Glomerular visceral epithelial cell (primary cell): Measurements from ENCODE around the gene TAF10.

Experiments used
- DNase-seq: peaks from one replicate; pipeline ENCODE4 v3.0.0-alpha.2; 2016; ENCODE audit errors: extremely low spot score

TAF10 gene

DNA sequence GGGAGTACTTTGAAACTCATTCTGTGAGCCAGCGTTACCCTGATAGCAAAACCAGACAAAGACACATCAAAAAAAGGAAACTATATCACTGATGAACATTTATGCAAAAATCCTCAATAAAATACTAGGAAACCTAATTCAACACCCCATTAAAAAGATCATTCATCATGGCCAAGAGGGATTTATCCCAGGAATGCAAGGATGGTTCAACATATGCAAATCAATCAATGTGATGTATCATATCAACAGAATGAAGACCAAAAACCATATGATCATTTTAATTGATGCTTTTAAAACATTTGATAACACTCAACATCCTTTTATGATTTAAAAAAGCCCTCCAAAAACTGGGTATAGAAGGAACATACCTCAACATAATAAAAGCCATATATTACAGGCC lies 28.4 kb downstream of the TAF10 start:
- no peak for DNase-seq

DNA sequence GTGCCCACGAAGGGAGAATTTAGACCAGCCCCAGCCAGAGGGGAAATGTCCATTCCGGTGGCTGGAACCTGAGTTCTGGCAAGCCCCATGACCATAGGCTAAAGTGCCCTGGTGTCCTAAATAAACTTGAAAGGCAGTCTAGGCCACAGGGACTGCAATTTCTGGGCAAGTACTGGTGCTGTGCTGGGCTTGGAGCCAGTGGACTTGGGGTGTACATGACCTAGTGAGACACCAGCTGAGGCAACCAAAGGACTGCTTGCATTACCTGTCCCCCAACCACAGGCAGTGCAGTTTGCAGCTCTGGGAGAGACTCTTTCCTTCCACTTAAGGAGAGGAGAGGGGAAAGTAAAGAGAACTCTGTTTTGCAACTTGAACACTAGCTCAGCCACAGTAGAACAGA lies 32.3 kb downstream of the TAF10 start:
- DNase-seq = no peak

- DNase-seq = no peak
These were observed 33.9 kb downstream of the TAF10 start for GRCh38 chr11:6578134-6578533.

DNA sequence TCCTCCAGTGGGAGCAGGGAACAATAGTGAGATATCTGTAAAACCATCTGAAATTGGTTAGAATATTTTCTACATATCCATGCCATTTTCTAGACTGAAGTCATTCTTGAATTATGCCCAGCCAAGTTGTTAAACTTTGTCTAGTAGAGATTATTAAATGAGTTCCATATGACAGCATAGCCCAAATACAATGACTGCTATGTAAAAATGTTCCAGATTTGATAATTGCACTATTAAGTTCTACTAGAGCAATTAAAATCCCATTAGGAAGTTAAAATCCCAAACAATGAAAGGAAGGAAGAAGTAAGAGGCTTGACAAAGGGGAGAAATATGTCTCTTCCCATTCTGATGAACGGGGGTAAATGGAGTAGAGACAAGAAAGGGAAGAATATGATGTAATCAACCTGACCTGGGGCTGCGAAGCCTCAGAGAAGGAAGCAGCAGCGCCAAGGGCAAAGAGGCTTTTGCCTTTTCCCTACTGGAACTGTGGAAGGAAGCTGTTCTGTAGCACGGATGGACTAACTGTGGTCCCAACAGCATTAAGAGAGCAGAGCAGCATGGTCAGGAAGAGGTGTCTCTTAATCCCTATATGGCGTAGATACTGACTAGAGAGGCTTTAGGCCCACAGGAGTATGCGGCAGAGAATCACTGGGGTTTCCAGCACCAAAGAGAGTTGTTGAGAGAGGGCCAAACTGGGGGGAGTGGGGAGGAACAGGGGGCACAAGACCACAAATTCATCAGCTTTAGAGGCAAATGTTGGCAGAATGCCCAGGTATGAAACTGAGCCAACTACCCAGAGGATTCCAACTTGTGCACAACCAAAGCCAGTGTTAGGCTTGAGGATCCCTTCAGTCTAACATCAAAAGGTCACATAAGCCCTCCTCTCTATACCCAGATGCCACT lies 35.3 kb downstream of the TAF10 start:
- peak; percentile 31 for DNase-seq

DNA sequence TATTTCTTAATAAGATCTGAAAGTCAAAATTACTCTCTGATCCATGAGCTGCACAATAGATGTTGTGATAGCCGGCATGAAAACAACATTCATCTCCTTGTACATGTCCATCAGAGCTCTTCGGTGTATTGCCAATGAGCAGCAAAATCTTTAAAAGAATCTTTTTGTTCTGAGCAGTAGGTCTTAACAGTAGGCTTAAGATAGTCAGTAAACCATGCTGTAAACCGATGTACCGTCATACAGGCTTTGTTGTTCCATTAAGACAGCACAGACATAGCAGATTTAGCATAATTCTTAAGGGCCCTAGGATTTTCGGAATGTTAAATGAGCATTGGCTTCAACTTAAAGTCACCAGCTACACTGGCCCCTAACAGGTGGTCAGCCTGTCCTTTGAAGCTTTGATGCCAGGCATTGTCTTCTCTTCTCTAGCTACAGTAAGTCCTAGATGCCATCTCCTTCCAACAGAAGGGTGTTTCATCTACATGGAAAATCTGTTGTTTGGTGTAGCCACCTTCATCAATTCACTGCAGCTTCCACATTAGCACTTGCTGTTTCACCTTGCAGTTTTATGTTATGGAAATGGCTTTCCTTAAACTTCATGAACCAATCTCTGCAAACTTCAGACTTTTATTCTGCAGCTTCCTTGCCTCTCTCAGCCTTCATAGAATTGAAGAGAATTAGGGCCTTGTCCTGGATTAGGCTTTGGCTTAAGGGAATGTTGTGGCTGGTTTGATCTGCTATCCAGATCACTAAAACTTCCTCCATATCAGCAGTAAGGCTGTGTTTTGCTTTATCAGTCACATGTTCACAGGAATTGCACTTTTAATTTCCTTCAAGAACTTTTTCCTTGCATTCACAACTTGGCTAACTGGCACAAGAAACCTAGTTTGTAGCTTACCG lies 37.0 kb downstream of the TAF10 start:
- no peak for DNase-seq

DNA sequence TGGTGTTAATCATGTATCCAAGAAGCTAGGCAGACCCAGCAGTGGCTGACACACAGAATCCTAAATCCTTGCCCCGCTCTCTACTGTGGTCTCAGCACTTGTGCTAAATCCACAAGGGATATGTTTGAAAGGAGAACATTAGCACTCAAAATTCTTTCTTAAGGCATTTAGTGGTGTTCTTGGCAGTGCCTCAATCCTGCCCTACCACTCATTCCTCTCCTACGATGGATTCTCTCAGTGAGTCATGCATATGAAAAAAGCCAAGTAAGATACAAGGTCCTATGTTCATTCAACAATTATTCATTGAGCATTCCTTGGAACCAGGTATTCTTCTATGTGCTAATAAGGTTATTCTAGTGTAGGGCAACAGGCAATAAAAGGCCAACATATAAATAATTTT lies 39.8 kb downstream of the TAF10 start:
- DNase-seq = no peak

DNA sequence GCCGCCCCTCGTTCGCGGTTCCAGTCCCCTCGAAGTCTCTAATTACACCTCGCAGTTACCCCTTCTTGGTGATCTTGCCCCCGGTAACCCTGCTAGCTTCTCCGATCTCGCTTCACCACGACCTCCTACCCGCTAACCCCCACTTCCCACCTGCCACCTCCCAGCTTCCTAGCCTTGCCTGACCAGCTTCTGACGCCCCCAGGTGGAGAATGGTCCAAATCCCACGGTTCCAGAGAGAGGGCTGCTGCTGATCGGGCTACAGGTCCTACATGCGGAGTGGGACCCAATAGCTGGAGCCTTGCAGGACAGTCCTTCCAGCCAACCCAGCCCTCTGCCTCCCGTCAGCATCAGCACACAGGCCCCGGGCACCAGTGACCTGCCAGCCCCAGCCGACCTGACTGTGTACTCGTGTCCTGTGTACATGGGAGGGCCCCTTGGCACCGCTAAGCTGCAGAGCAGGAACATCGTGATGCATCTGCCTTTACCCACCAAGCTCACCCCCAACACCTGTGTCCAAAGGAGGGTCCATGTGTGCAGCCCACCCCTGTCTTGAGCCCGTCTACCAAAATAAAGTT lies 40.5 kb downstream of the TAF10 start:
- no peak for DNase-seq

DNA sequence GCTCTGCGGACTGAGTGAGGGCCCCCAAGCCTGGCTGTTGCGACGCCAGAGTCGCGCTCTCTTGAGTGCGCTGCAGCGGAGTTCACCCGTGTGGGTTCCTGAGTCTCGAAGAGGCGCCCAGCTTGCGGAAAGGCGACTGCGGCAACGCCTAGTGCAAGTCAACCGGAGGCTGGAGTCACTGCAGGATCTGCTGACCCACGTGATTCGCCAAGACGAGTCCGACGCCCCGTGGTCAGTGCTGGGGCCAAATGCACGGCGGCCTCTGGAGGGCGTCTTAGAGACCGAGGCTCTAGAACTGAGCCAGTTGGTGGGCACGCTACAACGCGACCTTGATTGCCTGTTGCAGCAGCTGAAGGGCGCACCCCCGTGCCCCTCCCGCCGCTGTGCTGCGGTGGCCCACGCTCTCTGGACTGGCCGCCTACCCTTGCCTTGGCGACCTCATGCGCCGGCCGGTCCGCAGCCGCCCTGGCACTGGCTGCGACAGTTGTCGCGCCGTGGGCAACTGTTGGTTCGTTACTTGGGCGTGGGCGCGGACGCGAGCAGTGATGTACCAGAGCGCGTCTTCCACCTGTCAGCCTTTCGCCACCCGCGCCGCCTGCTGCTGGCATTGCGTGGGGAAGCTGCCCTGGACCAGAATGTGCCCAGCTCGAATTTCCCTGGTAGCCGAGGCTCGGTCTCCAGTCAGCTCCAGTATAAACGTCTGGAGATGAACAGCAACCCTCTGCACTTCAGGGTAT lies 41.2 kb downstream of the TAF10 start:
- DNase-seq = no peak

- DNase-seq = no peak
These were observed 42.3 kb downstream of the TAF10 start for GRCh38 chr11:6569706-6570105.

GRCh38 chr11:6568191-6568918 lies 43.7 kb downstream of the TAF10 start:
- DNase-seq = peak; percentile 41

DNA sequence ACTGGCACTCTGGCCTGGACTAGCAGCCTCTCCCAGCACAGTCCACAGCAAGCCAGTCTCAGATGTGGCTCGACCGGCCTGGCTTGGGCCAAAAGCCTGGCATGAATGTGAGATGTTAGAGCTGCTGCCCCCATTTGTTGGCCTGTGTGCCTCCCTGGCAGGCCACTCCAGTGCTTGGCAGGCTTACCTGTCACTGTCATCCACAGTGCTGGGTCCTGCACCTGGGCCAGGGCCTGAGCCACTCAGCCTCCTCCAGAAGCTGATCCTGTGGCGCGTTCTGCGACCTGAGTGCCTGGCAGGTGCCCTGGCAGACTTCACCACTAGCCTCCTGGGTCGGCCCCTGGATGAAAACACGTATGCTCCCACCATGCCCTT lies 44.7 kb downstream of the TAF10 start:
- DNase-seq = no peak

DNA sequence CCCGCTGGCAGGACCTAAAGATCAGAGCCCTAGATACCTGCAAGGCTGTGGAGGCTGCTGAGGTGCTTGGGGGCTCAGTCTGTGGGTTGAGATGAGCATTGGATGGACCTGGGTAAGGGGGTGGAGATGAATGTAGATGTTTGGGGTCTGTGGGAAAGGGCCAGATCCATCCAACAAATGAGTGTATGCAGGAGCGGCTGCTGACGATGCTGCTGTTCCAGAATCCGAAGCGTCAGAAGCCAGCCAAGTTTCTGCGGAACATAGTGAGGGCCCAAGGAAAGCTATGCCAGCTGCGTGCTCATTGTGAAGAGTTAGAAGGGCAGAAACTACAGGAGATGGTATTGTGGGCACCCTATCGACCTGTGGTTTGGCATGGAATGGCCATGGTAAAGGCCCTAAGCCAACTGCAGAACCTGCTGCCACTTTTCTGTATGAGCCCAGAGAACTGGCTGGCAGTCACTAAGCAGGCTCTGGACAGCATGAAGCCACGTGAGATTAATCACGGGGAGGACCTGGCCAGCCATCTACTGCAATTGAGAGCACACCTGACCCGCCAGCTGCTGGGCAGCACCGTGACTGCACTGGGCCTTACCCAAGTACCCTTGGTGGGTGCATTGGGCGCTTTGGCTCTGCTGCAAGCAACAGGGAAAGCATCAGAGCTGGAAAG lies 45.2 kb downstream of the TAF10 start:
- no peak for DNase-seq

- DNase-seq = no peak
These were observed 45.9 kb downstream of the TAF10 start for GRCh38 chr11:6565988-6566703.

DNA sequence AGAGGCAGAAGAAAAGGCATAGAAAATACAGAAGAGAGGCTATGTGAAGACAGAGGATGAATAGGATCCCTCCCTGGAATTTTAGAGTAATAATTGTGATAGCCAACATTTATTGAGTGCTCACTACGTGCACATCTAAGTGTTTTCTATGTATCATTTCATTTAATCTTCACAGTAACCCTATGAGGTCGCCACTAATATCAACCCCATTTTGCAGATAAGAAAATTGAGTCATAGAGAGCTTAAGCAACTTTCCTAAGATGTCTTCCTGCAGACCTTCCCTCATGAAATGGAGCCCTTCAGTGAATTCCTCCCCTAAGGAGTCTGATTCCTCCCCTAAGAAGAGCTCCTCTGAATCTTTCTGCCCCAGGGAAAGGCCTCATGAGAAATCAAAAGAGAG lies 46.7 kb downstream of the TAF10 start:
- no peak for DNase-seq

GRCh38 chr11:6563667-6564066 lies 48.3 kb downstream of the TAF10 start:
- no peak for DNase-seq

DNA sequence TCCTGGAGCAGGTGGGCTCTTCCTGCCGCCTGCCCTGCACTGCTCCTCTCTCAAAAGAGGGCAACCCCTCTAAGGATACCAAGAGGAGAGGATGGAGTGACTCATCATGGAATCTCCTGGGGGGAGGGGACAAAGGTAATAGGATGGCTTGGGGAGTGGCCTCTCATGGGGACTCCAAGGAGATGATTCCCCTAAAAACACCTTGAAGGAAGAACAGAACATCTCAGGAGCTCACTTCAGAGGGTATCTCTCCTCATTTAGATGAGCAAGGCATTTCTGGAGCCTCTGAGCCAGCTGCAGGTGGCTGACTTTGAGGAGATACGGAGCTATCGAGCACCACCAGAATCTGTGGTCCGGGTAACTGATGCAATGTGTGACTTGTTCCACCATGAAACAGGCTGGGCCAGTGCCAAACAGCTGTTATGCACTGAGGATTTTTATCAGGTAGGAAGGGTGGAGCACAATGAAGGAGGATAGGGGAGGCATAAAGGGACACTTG lies 48.8 kb downstream of the TAF10 start:
- no peak for DNase-seq

GRCh38 chr11:6561288-6561687 lies 50.7 kb downstream of the TAF10 start:
- no peak for DNase-seq
